ENCODE measurements around the gene TENM4. TPM values are rescaled to one million over a fixed set of nuclear protein-coding genes. Genes with fewer than 3 reads are reported as not detected.

TENM4 gene
- polyA plus RNA-seq, 2 of the 4 experiments (the other 2 are of a cell fraction): 0.06 to 0.31 TPM

- ChIA-PET CTCF (interaction anchor here (0.7 to 2.0 kb wide), 5 partner anchors 17 to 317 kb away, joined by 3 to 19 read pairs (median 4); no protein-coding TSS in a partner anchor), POLR2A (no interaction called here)
- Histone ChIP-seq H3K9me3 (no peaks in the 10 kb centered on the region), H3K4me2 (no peak overlapping the region), H3K4me3 (no peak overlapping the region), H3K4me1 (no peaks in the 10 kb centered on the region), H3K27ac (no peak overlapping the region)
- WGBS (ENCODE audit: missing lambda C conversion rate): 74% methylated on average over 29 of the region's 36 CpGs
- ATAC-seq (no peak), DNase-seq (ENCODE audit: low read depth in 1 of 2, low spot score in 1 of 2) (no peak), FAIRE-seq (no peak)
- TF ChIP-seq TP53 (CRISPR knock-in tag; IDR thresholded peaks at IDR 0.05) (no peak), CTCF (IDR thresholded peaks at IDR 0.05) (no peak), EHF (CRISPR knock-in tag; IDR thresholded peaks at IDR 0.05) (no peak), ZC3H11A (IDR thresholded peaks at IDR 0.05) (no peak), SMC3 (IDR thresholded peaks at IDR 0.05) (no peak), KDM5A (IDR thresholded peaks at IDR 0.05) (no peak), HOXB5 (CRISPR knock-in tag; IDR thresholded peaks at IDR 0.05) (no peak), PHF8 (IDR thresholded peaks at IDR 0.05; ENCODE audit: borderline replicate concordance, low read depth) (no peak), MAFK (IDR thresholded peaks at IDR 0.05; ENCODE audit: partially characterized antibody) (no peak), CBX2 (IDR thresholded peaks at IDR 0.05; ENCODE audit: borderline replicate concordance, low read depth) (no peak), CEBPB (IDR thresholded peaks at IDR 0.05) (no peak), ZFP36 (IDR thresholded peaks at IDR 0.05; ENCODE audit: borderline replicate concordance, partially characterized antibody) (no peak), CHD4 (IDR thresholded peaks at IDR 0.05; ENCODE audit: borderline replicate concordance) (no peak), ZNF302 (CRISPR knock-in tag; IDR thresholded peaks at IDR 0.05) (no peak), ELK1 (IDR thresholded peaks at IDR 0.05; ENCODE audit: low read depth, low read length) (no peak), NR3C1 (IDR thresholded peaks at IDR 0.05) (no peak), RFX5 (IDR thresholded peaks at IDR 0.05) (no peak)
These were observed 478.7 kb downstream of the TENM4 start for GRCh38 chr11:78961937-78962701.

GRCh38 chr11:78961247-78961646, 479.6 kb downstream of the TENM4 start:
- no peak overlapping the region for H3K27ac ChIP-seq
- 66% methylated on average over 3 of the region's 3 CpGs for WGBS (ENCODE audit: missing lambda C conversion rate)
- no peak overlapping the region for H3K4me3 ChIP-seq
- FAIRE-seq (no peak), DNase-seq (ENCODE audit: low read depth in 1 of 2, low spot score in 1 of 2) (peak in 1 of 2 experiments; percentile 44), ATAC-seq (peak; percentile 77 to 87; a peak in 5 of 6 replicates)
- no peak overlapping the region for H3K4me2 ChIP-seq
- no peaks in the 10 kb centered on the region for H3K4me1 ChIP-seq
- H3K9me3 ChIP-seq: no peaks in the 10 kb centered on the region
- ChIA-PET POLR2A (no interaction called here), CTCF (interaction anchor here (0.7 to 2.0 kb wide), 6 partner anchors 9 to 314 kb away, joined by 3 to 19 read pairs (median 4); no protein-coding TSS in a partner anchor)
- peak in 1 of 2 experiments; percentile 49; a peak in 3 of 5 replicates for TF ChIP-seq RAD21 (conservative IDR thresholded peaks at IDR 0.05 in 1 of 2, IDR thresholded peaks at IDR 0.05 in 1 of 2)
- TF ChIP-seq CTCF (IDR thresholded peaks at IDR 0.05): peak; percentile 27; the same call in 1 of the 3 replicates
- no peak for TF ChIP-seq SREBF2 (IDR thresholded peaks at IDR 0.05)
